SH-SY5Y (cell line): ENCODE results near the gene NPS.

Experiments used
- GATA2 ChIP-seq: IDR thresholded peaks from 2 replicates; pipeline ENCODE4 v1.6.1; 2011; ENCODE audit warnings: mild to moderate bottlenecking, low read depth, low read length
- GATA3 ChIP-seq: IDR thresholded peaks from 2 replicates; pipeline ENCODE4 v1.6.1; 2011; ENCODE audit warnings: low read depth, mild to moderate bottlenecking, low read length, moderate library complexity

DNA sequence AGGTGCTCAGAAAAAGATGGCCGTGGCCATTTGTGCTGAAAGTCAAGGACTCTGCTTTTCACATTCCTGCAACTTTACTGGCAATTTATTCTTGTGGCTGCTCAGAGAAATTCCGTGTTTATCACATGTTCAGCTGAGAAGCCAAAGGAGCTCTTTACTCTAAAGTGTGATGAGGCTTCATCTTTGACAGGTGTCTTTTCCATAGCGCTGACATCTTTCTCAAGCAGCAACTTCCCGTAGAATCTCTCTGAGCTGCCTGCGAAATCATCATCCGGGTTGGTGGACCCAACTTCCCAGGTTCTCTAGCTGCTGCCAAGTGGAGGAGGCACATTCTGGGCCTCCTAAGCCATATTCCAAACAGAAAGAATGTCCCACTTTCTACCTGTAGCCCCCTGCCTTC lies 16.9 kb upstream of the NPS start:
- TF ChIP-seq GATA2 (no peak), GATA3 (no peak)
